ENCODE data around the gene SEC61A2. TPM values are rescaled to one million over a fixed set of nuclear protein-coding genes. Genes with fewer than 3 reads are reported as not detected.
"Not testable (repeated sequence)": the region's sequence is repeated elsewhere in the genome, so short reads cannot be mapped to it uniquely, and the experiment has no call there.

The SEC61A2 gene
- 10.2 TPM for total RNA-seq
- long read RNA-seq, partial matches to known transcripts, result 1 of 5 reads
- long read RNA-seq, other reads (novel, unspliced or antisense), result 1 of 5 reads

DNA sequence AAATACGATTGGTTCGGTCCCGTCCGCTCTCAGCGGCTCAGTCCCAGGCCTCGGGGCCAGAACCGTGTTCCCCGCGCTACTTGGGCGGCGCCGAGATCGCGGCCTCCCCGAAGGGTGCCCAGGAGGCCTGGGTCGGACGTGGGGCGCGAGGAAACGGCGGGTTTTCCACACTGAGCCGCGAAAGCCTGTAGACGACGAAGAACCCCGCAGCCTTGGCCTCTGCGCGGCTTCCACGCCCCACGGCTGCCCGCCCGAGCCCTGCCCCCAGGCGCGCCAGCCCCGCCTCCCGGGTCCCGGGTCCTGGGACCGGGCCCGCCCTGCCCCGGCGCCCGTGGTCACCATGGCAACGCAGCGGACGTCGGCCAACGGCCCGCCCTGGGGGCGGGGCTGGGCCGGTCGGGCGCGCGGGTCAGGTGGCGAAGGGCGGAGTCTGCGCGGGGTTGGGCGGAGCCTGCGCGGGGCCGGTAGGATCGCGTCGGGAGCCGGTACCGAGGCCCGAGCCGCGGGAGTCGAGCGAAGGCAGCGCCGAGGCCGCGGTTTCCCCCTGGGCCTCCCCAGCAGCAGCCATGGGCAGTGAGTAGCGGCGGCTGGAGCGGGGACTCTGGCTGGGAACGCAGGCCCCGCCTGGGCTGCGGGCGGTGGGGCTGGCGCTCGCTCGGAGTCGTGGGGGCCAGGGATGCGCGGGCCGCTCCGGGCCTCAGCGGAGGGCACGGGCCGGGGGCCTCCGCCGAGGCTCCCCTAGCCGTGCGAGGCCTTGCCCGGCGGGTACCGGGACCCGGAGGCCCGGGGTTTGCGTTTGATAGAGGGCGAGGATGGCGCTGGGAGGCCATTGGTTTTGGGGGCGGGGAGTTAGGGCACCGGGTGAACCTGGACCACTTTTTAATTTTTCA, at the start of gene SEC61A2:
SEC61A2 (plus strand) TSS at position 456 of the 890 bp plus-strand sequence; CDS start at position 567, 111 bp downstream.
- intact Hi-C loops (cut with DNase I), result loop anchor here (1.0 kb wide), 1 partner anchor 86 kb away; no protein-coding TSS in a partner anchor
- ATAC-seq (peak; percentile 99), DNase-seq (ENCODE audit: missing footprints) (peak; percentile 98)

DNA sequence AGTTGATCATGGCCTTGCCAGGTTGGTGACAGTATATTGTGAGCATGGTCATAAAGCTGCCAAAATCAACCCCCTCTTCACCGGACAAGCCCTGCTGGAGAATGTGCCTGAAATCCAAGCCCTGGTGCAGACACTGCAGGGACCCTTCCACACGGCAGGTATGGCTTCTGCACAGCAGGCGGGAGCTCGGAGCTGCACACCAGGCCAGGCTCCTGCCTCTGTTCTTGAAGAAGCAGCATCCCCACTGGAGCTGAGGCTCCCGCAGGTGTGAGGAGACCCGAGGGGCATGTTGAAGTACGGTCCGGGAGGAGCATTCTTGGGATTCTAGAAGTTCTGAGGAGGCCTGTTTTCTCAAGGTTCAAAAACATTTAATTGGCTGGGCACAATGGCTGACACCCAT, 48.0 kb upstream of the SEC61A2 start:
- intact Hi-C loops (cut with DNase I), result no loop called here
- ATAC-seq (no peak), DNase-seq (ENCODE audit: missing footprints) (no peak)

DNA sequence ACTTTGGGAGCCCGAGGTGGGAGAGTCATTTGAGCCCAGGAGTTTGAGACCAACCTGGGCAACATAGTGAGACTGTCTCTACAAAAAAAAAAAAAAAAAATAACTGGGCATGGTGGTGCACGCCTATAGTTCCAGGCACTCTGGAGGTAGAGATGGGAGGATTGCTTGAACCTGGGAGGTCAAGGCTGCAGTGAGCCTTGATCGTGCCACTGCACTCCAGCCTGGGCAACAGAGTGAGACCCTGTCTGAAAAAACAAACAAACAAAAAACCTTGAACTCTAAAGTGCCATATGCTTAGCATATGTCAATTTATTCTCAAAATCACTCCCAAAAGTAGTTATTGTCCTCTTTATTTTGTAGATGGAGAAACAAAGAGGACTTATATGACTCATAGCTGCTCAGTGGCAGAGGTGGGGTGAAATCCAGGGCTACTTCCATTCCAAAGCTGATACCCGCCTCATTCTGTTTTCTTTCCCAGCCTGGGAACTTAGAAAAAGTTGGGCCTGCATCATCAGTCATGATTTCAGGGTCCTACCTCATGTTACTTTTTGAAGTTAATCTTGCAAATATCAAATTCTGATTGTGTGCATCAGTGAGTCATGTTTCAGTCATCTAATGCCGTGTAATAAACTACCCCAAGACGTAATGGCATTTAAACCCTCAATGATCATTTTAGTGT, 47.5 kb upstream of the SEC61A2 start:
- DNase-seq (ENCODE audit: missing footprints), result no peak
- no peak for ATAC-seq
- intact Hi-C loops (cut with DNase I), result no loop called here

DNA sequence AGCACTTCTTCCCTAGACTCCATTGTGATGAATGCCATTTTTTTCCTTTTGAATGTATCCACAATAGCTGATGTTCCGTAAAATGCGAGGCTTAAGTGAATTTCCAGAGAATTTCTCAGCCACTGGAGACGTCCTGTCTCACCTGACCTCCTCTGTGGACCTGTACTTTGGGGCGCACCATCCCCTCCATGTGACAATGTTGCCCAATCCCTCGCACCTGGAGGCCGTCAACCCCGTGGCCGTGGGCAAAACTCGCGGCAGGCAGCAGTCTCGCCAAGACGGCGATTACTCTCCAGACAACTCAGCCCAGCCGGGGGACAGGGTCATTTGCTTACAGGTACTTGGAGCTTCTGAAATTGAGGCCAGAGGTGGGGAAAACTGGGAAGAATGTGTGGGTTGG, 40.6 kb upstream of the SEC61A2 start:
- intact Hi-C loops (cut with DNase I), result no loop called here
- no peak for ATAC-seq
- no peak for DNase-seq (ENCODE audit: missing footprints)

DNA sequence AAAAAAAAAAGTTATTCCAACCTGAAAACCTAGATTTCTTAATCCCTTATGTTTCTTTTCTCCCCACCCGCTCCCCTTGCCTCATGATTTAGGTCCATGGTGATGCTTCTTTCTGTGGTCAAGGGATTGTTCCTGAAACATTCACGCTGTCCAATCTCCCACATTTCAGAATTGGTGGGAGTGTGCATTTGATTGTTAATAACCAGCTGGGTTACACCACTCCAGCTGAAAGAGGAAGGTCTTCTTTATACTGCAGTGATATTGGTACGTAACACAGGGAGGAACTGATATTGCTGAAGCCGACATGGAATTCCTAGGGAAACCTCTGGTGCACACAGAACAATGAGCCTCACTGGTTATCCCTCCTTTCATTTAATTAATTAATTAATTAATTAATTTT, 38.1 kb upstream of the SEC61A2 start:
- ATAC-seq (no peak), DNase-seq (ENCODE audit: missing footprints) (no peak)
- intact Hi-C loops (cut with DNase I), result no loop called here

DNA sequence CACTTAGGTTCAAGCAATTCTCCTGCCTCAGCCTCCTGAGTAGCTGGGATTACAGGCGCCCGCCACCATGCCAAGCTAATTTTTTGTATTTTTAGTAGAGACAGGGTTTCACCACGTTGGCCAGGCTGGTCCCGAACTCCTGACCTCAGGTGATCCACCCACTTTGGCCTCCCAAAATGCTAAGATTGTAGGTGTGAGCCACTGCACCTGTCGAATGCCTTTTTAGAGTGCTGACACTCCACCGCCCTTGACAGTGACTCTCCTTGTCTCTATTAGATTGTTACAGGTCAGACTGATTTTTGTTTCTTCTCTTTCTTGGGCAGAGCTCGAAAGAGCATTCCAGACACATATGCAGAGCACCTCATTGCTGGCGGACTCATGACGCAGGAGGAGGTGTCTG, 32.1 kb upstream of the SEC61A2 start:
- intact Hi-C loops (cut with DNase I); ATAC-seq; DNase-seq (ENCODE audit: missing footprints): not testable (repeated sequence)

DNA sequence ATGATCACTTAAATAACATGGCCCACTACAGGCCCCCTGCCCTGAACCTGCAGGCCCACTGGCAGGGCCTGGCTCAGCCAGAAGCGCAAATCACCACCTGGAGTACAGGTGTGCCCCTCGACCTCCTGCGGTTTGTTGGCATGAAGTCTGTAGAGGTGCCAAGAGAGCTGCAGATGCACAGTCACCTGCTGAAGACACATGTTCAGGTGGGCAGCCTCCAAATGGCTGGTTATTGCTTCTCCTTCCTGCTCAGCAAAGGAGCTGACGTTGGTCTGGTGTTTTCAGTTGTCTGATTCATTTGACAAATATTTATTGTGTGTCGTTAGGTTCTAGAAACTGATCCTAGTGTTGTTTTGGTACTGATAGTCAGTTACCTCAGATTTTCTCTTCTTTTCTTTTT, 31.7 kb upstream of the SEC61A2 start:
- ATAC-seq (no peak), DNase-seq (ENCODE audit: missing footprints) (no peak)
- intact Hi-C loops (cut with DNase I), result no loop called here

DNA sequence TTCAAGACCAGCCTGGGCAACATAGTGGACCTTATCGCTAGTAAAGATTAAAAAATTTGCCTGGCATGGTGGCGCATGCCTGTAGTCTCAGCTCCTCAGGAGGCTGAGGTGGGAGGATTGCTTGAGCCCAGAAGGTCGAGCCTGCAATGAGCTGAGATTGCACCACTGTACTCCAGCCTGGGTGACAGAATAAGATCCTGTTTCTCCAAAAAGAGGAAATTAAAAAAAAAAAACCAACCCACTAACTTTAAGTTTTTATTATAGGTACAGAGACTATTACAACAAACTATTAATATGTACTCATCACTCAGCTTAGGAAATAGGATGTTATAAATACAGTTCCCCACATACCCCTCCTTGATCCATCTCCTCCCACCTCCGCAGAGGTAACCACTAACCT, 30.5 kb upstream of the SEC61A2 start:
- intact Hi-C loops (cut with DNase I), result no loop called here
- DNase-seq (ENCODE audit: missing footprints) (no peak), ATAC-seq (no peak)

DNA sequence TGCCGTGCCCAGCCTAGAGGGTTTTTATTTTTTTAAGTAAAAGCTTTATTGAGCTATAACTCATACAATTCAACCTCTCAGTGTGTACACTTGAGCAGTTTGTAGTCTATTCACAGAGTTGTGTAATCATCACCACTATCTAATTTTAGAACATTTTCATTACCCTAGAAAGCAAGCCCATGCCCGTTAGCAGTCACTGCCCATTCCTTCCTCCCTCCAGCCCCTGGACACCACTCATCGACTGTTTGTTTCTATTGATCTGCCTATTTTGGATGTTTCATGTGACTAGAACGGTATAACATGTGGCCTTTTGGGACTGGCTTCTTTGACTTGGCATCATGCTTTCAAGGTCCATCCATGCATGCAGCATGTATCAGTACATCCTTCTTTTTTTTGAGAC, 25.7 kb upstream of the SEC61A2 start:
- no peak for DNase-seq (ENCODE audit: missing footprints)
- intact Hi-C loops (cut with DNase I), result no loop called here
- ATAC-seq, result no peak

DNA sequence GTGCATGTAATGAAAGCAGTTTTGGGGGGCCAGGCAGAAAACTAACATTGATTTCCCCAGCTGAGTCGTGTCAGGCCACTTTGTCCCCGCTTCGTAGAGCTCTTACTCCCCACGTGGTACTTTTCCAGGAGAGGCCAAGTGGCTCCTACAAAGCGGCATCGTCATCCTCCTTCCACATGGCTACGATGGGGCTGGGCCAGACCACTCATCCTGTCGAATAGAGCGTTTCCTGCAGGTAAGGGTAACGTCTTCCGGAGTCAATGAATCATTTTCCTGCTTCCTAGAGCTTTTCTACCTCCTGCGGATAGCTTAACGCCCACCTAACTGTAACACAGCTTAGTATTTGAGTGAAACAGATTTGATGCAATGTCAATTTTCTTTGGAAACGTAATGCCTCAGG, 21.7 kb upstream of the SEC61A2 start:
- intact Hi-C loops (cut with DNase I), result no loop called here
- ATAC-seq (no peak), DNase-seq (ENCODE audit: missing footprints) (no peak)

DNA sequence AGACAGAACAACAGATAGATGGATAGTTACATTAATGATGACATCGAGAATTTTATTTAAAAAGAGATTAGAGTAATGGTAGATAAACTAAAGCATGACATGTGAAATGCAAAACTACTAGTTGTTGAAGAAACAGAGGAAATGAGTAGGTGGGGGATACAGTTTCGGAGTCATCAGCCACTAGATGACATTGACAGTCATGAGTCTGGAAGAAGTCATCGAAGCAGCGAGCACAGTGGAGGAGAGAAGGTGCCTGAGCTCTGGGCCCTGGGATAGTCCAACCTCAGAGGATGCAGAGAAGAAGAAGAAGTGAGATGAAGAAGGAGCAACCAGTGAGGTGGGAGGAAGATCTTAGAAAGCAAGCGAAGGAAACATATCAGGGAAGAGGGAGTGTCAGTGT, 20.2 kb upstream of the SEC61A2 start:
- DNase-seq (ENCODE audit: missing footprints) (no peak), ATAC-seq (no peak)
- intact Hi-C loops (cut with DNase I), result no loop called here

DNA sequence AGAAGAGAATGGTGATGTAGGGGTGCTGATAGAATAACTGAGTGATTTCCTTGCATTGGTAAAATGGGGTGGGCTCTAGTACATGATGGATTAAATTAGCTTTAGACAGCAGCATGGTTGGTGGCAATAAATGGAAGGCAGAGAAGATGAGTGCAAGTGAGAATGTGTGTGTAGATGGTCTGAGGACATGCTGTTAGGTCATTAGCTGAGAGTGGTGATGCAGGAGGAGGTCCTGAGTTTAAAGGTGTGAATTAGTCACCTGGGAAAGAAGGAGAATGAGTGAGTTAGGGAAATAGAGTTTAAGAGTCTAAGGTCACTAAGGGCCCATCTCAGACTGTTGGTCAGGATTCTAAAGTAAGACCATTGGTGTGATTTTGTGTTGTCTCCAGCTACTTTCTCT, 17.9 kb upstream of the SEC61A2 start:
- DNase-seq (ENCODE audit: missing footprints) (no peak), ATAC-seq (no peak)
- intact Hi-C loops (cut with DNase I), result no loop called here

DNA sequence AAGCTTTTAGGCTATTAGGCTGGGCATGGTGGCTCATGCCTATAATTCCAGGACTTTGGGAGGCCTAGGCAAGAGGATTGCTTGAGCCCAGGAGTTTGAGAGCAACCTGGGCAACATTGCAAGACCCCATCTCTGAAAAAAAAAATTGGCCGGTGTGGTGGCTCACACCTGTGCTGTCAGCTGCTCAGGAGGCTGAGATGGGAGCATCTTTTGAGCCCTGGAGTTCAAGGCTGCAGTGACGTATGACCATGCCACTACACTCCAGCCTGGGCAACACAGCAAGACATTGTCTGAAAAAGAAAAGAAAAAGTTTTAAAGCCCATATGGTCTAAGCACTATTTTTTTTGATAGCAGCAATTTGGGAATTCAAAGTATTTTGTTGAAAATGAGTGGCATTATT, 15.8 kb upstream of the SEC61A2 start:
- intact Hi-C loops (cut with DNase I), result no loop called here
- DNase-seq (ENCODE audit: missing footprints) (no peak), ATAC-seq (no peak)

DNA sequence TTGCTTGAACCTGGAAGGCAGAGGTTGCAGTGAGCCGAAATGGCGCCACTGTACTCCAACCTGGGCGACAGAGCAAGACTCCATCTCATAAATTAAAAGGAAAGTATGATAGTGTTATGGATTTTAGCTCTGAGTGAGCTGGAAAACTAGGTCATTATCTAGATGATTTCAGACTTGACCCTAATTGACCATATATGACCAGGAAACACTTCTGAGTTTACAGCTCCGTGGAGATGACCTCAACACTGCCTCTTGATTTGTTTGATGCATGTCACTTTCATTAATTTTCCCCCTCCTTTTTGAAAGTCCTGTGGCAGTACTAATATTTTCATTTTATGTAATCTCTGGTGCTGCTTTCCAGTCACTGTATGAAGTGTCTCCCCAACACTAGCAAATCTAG, 7.8 kb upstream of the SEC61A2 start:
- no peak for DNase-seq (ENCODE audit: missing footprints)
- intact Hi-C loops (cut with DNase I), result no loop called here
- no peak for ATAC-seq

DNA sequence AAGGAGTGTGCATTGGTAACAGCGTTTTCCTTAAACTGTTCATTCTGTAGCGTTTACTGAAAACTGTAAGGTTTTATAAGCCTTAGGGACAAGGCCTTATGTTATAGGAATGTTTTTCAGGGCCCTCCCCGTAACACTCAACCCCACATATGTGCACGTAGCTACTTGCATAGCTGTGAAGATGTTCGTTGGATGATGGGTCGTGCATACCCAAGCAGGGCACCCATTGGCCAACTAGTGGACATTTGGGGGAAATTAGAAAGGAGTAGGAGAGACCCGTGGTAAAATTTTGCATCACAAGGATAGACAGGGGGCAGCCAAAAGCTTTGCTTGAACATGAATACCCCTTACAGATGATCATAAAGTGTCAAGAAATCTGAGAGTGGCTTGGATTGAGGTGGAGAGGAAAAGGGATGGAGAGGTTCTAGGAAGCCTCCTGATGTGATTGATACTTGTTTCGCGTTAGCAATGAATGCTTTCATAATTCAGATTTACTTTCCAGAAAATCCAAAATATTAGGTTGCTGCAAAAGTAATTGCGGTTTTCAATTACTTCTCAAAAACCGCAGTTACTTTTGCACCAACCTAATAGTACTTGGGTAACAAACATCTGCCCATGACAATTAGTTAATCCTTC, 878 bp downstream of the SEC61A2 start:
- no peak for ATAC-seq
- DNase-seq (ENCODE audit: missing footprints), result no peak
- intact Hi-C loops (cut with DNase I), result no loop called here

DNA sequence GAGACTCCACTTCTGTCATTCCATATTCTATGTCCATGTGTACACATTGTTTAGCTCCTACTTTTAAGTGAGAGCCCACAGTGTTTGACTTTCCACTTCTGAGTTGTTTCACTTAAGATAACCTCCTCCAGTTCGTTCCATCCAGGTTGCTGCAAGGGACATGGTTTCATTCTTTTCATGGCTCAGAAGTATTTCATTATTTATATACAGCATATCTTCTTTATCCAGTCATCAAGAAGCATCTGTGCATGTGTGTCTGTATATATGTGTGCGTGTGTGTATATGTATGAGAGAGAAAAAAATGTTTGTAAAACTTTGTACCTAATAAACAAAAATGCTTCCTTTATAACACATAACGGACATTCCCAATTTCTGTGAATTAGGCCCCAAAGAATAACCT, 6.2 kb downstream of the SEC61A2 start:
- ATAC-seq, result no peak
- intact Hi-C loops (cut with DNase I), result no loop called here

DNA sequence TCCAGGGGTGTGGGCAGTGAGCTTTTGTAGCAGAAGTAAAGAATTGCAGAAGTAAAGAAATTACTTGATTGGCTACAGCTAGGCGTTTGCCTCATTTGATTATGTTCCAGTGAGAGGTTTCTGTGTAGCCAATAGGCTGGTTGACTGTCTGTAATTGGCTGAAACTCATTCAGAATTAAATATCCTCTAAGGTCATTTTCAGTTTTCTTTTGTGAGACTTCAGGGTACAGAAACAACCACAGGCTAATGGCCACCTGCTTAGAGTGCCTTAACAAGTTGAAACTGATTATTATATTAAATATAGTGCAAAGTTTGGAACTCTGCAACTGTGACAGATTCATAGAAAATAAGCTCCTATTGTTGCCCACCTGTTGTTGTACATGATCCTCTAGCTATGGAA, 10.6 kb downstream of the SEC61A2 start:
- no peak for ATAC-seq

More for the DNA sequence above, 6.2 kb downstream of the SEC61A2 start:
- no peak for DNase-seq (ENCODE audit: missing footprints)

DNA sequence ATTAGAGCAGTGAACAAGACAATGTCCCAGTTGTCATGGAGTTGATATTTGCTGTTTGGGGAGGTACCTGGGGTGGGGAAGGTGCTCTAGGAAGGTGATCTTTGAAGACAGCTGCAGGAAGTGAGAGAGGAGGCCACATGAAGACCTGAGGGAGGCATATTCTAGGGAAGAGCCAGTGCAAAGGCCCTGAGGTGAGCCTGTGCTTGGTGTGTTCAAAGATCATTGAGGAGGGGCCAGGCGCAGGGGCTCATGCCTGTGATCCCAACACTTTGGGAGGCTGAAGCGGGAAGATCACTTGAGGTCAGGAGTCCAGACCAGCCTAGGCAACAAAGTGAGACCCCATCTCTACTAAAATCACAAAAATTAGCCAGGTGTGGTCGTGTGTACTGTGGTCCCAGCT, 15.1 kb downstream of the SEC61A2 start:
- ATAC-seq (no peak), DNase-seq (ENCODE audit: missing footprints) (no peak)
- intact Hi-C loops (cut with DNase I), result no loop called here

More for the DNA sequence above, 10.6 kb downstream of the SEC61A2 start:
- intact Hi-C loops (cut with DNase I), result no loop called here
- DNase-seq (ENCODE audit: missing footprints), result no peak

DNA sequence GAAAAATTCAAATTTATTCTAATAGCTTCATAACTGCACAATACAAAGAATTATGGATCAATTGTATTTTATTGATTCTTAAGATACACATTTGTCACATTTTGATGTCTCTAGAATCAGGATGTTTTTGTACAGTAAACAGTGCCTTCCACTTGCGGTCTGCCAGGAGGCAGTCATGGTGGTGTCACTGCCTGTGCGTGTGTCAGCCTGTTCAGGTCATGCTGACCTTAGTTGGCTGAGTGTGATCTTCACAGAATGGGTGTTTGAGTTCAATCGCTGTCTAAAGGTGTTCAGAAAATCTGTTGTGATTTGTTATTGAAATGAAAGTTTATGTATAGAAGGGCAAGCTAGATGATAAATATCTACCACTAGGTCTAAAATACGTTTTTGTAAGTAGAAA, 20.7 kb downstream of the SEC61A2 start:
- ATAC-seq, result no peak
- DNase-seq (ENCODE audit: missing footprints), result no peak
- intact Hi-C loops (cut with DNase I), result no loop called here

DNA sequence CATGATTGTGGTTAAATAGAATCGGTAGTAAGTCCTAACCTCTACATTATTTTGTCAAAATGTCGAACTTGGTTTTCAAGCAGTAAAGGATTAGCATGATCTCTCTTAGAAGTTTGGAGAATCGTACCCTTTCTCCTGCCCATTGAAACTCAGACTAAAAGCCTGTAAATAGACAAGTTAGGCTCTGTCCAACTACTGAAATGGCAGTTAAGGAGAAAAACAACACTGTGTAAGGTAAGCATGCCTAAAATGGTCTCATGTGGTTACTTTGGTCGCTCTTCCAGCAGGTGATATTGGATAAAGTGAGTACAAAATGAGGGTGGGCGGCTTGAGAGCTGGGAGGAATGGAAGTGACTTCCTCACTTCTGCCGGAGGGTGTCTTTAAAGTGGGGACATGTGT, 25.0 kb downstream of the SEC61A2 start:
- DNase-seq (ENCODE audit: missing footprints), result no peak
- no peak for ATAC-seq
- intact Hi-C loops (cut with DNase I), result no loop called here

Measured in Right ventricle myocardium inferior (tissue), 1 donor.